Bronchial smooth muscle cell (primary cell): ENCODE measurements around the gene C1GALT1. TPM values are rescaled to one million over a fixed set of nuclear protein-coding genes. Genes with fewer than 3 reads are reported as not detected.

Source experiments
- total RNA-seq: library from RNA; depleted of rRNA; stranded (reverse); fragments of >200 nt; gene quantifications from 2 replicates; pipeline ENCODE4 v1.2.1, GENCODE V29; 2014

Gene C1GALT1
- total RNA-seq: 4.8 and 9.9 TPM in 2 replicates

DNA sequence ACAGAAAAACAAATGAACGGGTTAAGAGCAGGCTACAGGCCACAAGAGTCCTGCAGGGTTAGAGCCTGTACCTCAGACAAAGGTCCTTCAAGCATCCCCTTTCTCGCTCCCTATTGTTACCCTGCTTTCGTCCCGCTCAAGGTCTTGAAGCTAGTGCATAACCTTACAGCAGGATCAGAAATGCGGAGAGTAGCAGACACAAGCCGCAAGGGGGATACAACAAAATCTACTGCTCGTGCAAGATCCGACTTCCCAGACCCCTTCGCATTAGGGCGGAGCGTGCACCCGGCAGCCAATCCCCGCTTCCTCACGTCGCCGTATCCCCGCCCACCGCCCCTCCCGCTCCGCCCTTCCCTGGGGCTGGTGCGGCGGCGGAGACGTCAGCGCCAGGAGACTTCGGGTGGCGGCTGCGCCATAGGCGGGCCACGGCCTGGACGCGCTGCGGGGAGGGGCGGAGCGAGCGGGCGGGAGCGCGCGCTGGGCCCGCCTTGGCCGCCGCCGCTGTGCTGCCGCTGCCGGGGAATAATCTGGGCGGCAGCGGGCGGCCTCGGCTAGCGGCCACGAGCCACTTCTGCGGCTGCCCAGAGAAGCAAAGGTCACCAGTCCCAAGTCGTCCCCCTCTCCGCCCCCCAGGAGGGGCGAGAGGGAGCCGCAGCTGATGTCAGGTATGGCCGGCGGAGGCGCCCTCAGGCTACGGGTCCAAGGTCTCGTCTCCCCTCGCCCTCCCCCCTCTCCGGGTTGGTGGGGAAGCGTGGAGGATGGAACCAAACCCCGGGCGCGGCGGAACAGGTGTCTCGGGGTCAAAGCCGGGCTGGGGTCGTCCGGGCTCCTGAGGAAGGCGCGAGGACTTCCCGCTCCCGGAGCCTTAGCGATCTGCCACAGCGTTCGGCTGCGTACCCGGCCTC lies at the start of gene C1GALT1:
C1GALT1 (plus strand) TSS at position 389 of the 905 bp plus-strand sequence. CDS start 51,776 bp downstream, outside the sequence.

